Retinal pigment epithelial cell (primary cell): ENCODE results near the gene FHOD3.

Experiments
- DNase-seq: peaks from one replicate; pipeline ENCODE4 v3.0.0-alpha.2; 2010; ENCODE audit warnings: low read depth
- H3K4me3 ChIP-seq: 2 replicates; pipeline ENCODE4 v1.5.1; 2011; ENCODE audit warnings: mild to moderate bottlenecking, low read length, control low read depth, moderate library complexity
- TF ChIP-seq, protein P1 (sequence below): conservative IDR thresholded peaks from 2 replicates; pipeline ENCODE4 v1.5.1; 2011; ENCODE audit warnings: low read depth, low read length, control low read depth, inconsistent platforms

FHOD3 gene

DNA sequence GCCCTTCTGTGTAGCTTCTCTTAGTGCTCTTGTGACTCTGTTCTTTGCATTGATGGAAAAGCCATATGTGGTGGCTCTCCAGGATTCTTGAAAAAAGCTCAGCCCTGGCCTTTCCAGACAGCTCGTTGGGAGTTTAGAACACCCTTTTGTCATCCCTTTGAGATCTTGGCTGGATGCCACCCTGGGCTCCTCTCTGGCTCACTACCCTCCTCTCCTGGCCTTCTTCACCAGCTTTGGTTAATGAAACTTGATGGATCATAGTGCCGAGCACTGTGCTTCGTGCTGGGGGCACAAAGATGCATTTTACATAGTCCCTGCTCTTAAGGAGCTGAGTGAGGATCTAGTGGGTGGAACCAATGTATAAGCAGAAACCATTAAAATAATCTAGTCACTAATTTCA, 15.6 kb upstream of the FHOD3 start:
- no peak for DNase-seq
- H3K4me3 ChIP-seq: no peak overlapping the region
- TF ChIP-seq, protein P1, sequence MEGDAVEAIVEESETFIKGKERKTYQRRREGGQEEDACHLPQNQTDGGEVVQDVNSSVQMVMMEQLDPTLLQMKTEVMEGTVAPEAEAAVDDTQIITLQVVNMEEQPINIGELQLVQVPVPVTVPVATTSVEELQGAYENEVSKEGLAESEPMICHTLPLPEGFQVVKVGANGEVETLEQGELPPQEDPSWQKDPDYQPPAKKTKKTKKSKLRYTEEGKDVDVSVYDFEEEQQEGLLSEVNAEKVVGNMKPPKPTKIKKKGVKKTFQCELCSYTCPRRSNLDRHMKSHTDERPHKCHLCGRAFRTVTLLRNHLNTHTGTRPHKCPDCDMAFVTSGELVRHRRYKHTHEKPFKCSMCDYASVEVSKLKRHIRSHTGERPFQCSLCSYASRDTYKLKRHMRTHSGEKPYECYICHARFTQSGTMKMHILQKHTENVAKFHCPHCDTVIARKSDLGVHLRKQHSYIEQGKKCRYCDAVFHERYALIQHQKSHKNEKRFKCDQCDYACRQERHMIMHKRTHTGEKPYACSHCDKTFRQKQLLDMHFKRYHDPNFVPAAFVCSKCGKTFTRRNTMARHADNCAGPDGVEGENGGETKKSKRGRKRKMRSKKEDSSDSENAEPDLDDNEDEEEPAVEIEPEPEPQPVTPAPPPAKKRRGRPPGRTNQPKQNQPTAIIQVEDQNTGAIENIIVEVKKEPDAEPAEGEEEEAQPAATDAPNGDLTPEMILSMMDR: no peak

DNA sequence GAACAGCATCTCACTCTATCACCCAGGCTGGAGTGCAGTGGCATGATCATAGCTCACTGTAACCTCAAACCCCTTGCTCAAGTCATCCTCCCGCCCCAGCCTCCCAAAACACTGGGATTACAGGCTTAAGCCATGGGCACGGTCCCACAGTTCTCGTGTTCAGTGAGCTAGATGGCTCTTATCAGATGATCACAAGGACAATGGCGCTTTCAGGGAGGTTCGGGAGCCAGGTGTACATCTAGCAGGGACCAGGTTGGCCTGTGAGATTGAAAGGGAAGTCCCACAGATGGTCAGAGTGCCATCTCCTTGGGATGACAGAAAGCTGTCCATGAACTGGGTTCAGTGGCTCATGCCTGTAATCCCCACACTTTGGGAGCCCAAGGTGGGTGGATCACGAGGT, 14.1 kb upstream of the FHOD3 start:
- no peak for DNase-seq
- H3K4me3 ChIP-seq: no peak overlapping the region
- TF ChIP-seq, protein P1: no peak

DNA sequence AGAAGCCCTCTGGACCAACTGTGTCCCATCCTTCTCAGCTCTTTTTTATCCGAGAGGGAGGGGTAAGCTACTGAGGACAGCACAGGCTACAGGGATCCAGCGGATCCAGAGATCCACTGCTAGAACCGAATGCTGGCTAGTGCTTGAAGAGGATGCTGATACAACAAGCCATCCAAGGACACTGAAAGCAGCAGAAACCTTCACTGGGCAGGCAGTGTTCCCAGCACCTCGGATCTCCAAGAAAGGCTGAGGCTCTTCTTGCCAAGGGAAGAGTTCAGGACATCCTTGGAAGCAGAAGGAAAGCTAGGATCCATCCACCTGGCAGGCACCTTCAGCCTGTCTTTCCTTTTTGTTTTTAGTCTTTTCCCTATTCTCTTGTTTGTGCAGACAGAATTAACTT, 13.2 kb upstream of the FHOD3 start:
- no peak overlapping the region for H3K4me3 ChIP-seq
- TF ChIP-seq, protein P1: no peak
- DNase-seq: no peak

DNA sequence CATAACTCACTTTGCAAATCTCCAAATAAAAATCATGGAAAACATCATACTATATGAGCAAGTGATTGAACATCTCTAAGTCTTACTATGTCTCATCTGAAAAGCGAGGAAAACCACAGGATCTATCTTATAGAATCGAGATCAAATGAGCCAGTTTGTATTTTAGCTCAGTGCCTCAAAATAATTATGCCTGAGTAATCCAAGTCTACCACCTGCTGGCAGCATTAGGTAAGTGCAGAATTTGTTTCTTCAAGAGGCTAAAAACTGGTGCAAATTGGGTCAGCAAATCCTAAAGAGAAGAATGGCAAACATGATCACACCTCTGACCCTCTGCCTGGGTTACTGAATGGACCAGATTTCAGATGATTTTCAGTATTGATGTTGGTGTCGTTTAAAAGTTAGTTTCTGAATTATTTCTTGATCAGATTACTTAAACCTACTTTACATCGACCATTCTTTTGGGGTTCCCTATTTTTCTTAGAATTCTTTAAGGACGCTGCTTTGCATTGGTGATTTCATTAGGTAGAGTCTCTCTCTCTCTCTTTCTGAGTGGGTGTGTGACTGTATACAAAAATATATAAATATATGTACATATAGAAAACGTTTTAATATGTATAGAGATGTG, 12.7 kb upstream of the FHOD3 start:
- DNase-seq: no peak
- H3K4me3 ChIP-seq: no peak overlapping the region
- TF ChIP-seq, protein P1: peak; percentile 85

DNA sequence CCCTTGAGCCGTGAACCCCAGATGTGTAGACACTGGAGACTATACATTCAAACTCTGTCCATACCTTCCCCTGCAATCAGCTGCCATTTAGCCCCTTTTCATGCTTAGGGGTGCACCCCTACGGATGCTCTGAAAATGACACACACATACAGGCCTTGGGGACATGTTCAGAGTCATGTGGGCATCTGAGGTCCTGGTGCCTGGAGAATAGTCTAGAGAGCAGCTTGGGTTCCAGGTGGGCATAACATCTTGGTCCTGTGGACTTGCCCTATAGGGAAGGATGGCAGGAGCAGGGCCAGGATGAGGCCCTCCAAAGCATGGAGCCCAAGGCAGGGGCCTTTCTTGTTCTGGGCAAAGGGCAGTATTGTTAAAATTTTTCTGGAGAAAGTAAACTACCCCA, 9.9 kb upstream of the FHOD3 start:
- TF ChIP-seq, protein P1: no peak
- H3K4me3 ChIP-seq: no peak overlapping the region
- DNase-seq: no peak

DNA sequence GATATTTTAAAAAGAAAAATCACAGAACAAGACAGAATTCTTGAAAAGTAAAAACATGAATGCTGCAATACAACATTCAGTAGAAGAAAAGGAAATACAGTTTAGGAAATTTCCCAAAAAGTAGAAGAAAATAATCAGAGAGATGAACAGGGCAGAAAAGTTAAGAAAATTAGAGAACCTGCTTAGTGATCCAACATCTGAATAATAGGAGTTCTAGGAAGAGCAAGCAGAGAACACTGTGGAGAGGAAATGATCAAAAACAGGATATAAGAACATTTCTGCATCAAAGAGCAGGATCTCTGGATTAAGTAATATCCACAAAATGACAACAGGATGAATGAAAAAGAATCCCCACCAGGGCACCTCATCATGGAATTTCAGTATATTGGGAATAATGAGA, 8.8 kb upstream of the FHOD3 start:
- H3K4me3 ChIP-seq: no peak overlapping the region
- TF ChIP-seq, protein P1: no peak
- DNase-seq: no peak

DNA sequence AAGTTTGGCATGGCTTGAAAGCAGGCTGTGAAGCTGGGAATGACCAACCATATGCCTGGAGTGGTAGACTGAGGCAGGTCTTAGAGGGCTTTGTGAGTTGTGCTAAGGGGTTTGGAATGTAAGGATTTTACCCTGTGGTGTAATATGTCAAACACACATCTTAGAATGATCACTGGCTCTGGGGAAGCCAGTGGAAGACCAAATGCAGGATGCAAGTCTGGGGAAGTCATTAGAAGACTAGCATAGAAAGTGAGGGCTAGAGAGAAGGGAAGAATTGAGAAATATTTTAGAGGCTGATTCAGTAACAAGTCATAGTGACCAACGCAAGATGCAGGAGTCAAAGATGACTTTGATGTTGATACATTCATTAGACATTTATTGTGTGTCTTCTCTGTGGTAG, 3.5 kb upstream of the FHOD3 start:
- TF ChIP-seq, protein P1: no peak
- DNase-seq: no peak
- H3K4me3 ChIP-seq: no peak overlapping the region
